ENCODE measurements around the gene CHRD.

The CHRD gene

DNA sequence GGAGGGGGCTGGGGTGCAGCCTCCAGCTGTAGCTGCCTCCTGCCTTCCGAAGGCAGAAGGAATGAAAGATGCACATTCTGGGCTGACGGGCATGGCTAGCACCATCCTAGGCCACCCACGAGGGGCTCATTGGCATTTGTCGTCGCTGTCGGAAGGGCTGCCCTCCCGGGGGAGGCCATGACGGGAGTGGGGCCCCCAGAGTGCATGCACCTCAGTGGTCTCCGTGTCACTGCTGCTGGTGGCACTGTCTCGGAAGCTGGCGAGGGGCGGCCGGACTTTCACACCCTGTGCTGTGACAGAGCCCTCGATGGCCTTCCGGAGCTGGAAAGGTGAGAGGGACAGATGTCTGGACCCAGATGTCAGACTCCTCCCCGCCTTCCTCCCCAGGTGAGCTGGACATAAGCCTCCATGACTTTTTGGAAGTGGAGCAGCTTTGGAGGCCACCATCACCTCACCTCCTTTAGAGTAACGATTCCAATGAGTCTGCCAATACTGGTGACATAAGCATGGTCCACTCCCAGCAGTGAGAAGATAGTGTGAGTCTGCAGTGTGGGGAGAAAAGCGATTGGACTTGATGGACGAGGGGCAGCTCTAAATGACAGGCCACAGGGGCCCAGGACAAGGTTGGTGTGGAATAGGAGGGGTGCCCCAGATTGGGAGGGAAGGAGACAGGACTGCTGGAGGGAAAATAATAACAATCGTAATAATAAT, 33.2 kb upstream of the CHRD start:
- DNase-seq (ENCODE audit: low spot score), result no peak
- no peak for FAIRE-seq

DNA sequence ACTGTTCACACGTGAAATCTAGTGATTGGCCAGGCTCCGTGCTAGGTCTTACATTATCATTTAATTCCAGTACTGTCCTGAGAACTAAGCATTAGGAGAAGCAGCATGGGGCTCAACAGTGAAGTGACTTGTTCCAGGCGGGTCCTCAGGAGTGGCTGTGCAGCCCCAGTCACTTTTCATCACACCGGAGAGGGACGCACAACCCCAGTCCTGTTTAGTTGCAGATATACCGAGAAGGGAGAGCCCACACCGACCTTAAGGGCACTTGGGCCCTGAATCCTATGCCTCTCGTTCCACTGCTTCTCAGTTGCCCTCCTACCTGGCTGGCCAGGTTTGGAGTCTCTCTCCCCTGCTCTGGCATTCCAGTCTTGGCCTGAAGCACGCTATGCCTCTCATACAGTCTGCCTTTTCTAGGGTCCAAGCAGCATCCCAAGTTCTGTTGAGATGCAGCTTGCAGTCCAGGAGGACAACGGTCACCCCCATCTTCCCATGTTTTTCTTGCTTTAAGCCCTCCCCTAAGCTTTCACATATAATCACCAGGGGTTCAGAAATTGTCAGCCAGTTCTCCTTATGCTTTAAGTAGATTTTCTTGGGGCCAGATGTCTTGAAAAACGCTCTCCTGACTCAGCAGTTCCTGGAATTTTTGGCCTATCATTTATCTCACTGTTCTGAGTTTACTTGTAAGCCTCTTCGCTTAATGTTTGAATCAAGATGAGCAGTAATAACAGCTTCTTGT, 32.4 kb upstream of the CHRD start:
- no peak for FAIRE-seq
- DNase-seq (ENCODE audit: low spot score), result no peak

DNA sequence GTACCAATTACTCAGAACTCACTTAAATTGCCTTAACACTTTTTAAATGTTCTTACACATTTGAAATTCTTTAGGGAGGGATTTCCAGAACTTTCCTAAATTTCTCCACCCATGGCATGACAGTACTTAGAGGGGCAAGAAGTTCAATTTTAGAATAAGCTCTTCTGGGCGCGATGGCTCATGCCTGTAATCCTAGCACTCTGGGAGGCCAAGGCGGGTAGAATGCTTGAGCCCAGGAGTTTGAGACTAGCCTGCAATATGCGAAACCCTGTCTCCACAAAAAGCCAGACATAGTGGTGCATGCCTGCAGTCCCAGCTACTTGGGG, 31.8 kb upstream of the CHRD start:
- FAIRE-seq (no peak), DNase-seq (ENCODE audit: low spot score) (no peak)

DNA sequence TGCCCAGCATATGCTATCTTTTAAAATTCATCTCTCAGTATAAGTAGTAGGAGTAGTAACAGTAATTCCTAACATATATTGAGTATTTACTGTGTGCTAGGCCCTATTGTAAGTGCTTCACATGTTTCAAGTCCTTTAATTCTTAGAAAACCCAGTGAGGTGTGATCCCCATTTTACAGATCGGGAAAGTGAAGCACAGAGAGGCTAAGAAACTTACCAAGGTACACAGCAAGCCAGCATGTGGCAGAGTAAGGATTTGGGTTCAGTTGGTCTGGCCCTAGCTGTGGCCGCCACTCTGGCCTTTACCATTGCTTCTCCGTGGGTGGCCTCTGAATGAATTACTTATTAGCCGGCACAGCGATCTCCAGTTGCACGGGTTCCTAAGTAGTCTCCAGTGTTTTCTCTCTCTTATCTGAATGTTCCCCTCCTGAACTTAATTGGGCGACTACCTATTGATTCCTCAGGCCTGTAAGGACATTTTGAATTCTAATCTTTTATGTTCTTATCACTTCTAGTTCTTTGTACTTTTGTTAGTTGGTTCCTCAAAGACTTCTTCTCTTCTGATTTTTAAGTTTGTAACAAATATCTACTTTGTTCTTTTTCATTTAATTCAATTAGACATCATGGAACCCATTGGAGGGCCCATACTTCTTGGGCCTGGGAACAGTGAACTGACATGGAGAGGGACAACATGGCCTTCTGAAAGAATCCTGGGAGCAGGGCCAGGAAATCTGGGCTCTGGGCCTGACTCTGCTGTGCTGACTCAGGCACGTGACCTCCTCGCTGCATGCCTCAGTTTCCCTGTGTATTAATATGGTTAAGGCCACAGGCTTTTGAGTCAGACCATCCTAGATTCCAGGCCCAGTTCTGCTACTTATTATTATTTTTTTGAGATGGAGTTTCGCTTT, 30.0 kb upstream of the CHRD start:
- DNase-seq (ENCODE audit: low spot score), result no peak
- FAIRE-seq, result no peak

DNA sequence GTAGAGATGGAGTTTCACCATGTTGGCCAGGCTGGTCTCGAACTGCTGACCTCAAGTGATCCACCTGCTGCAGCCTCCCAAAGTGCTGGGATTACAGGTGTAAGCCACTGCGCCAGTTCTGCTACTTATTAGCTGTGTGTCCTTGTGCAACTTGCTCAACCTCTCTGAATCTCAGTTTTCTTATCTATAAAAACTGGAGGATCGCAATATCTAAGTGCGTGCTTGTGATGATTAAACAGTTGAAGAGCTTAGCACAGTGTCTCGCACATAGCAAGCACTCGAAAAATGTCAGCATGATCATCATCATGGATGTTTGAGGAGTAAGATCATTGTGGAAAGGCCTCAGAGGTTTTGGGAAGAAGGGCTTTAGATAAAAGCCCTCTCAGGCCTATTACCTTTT, 29.2 kb upstream of the CHRD start:
- FAIRE-seq (no peak), DNase-seq (ENCODE audit: low spot score) (no peak)

DNA sequence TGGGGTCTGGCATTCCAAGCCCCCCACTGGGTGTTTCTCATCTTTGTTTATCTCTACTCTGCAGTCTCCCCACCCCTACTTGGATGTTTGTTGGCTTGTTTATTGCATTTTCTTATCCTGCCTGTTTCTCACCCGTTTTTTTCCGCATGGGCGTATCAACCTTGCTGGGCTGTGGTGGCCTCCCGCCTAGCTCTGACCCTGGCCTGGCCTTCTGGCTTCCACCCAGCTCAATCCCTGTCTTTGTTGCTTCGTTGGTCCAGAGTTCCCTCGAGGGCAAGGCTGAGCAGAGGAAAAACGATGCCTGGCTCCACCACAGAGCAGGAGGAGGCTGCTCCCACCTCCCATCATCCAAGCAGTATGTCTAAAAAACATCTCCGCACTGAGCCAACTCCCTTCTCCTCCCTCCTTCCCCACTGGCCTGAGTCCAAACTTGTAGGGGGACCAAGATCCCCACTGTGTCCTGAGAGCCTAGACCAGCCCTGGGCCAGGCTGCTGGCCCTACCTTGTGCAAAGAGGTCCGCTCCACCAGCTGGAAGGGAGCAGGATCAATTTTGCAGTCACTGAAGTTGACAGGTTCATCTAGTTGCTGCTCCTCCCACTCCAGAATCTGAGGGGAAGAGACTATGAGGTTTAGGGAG, 28.2 kb upstream of the CHRD start:
- FAIRE-seq, result no peak
- DNase-seq (ENCODE audit: low spot score), result no peak

DNA sequence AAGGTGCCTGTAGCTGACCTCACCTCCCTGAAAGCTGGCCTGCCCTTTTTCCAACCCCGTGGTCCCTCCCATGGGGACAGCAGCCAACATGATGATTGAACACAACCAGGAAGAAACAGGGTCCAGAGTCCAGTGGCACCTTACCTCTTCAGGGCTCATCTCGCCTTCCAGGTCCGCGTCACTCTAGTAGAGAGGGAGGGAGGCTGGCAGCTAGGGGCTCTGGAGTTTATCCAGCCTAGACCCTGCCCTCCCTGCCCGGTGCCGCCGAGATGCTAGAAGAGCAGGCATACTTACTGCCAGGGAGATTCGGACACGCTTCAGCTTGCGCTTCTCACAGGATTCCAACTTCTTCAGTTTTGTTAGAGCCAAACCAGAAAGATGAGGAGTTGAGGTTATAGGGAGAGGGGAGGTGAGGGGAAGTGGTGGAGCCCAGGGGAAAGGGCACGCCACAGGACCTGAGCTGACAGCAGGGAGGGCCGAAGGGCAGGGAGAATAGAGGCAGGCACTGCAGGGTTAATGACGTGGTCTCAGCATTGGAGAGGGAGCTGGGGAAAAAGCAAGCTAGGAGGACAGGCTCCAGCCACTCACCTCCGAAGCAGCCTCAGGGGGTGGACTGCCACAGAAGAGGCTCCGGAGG, 27.6 kb upstream of the CHRD start:
- no peak for DNase-seq (ENCODE audit: low spot score)
- FAIRE-seq, result no peak

DNA sequence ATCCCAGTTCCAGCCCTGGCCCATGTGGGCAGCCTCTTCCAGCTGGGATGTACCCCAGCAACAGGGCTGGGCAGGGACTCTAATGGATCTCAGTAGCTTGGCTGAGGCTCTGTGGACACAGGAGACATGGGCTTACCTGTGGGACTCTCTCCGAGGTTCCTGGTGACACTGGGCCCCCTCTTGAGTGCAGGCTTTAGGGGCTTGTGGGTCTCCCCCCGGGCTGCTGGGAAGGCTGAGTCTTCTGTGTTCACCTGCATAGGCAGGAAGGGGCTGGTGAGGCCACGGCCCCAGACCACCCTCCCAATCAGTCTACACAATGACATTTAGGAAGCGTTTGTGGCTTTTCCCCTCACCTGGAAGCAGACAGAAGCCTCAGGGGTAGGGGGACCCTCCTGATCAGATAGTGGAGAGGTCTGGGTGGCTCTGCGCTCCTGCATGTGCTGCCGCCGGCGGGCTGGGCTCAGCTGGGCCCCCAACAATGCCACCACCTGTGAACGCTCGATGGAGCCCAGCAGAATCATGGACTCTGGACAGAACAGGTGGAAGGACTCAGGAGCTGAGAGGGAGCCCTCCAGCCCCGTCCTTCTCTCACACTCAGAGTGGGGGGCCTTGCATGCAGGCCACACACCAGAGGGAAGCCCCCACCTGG, 26.8 kb upstream of the CHRD start:
- DNase-seq (ENCODE audit: low spot score) (no peak), FAIRE-seq (no peak)

DNA sequence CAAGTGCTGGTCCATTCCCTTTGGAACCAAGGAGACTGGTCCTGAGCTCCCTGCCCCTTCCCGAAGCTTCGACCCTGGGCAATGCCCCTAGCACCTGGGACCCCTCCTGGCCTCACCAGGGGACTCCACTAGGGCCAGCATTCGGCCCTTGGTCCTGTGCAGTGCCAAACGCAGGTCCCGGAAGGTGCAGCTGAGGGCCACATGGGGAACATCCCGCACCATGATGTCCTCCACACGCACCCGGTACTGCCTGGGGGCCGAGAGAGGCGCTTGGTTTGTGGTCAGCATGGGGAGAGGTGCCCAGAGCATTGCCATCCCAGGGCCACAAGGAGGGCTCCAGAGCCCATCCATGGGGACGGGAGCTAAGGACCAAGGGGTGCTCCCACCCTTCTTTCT, 26.3 kb upstream of the CHRD start:
- DNase-seq (ENCODE audit: low spot score) (no peak), FAIRE-seq (no peak)

DNA sequence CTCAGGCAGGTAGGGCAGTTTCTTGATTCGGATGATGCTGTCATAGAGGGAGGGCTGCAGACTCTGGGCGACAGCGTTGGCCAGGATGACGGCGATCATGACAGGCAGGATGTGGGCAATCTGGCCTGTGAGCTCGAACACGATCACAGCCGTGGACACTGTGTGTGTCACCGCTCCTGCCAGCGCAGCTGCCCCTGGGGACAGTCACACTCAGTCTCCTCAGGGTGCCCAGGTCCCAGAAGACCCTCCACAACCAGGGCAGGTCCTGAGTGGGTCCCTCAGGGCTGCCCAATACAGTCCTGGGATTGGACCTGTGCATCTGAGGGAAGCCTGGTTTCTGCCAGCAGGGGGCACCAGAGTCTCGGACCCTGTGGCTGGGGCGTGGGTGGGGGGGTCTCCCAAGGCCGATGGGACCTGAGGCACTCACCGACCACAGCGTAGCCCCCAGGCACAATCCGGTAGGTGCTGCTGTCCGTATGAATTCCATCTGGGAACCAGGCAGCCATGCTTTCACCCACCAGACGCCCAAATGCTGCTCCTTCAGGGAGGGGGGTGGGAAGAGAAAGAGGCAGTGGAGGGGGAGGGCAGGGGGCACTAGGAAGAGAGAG, 25.6 kb upstream of the CHRD start:
- DNase-seq (ENCODE audit: low spot score), result peak; percentile 41
- FAIRE-seq, result no peak

DNA sequence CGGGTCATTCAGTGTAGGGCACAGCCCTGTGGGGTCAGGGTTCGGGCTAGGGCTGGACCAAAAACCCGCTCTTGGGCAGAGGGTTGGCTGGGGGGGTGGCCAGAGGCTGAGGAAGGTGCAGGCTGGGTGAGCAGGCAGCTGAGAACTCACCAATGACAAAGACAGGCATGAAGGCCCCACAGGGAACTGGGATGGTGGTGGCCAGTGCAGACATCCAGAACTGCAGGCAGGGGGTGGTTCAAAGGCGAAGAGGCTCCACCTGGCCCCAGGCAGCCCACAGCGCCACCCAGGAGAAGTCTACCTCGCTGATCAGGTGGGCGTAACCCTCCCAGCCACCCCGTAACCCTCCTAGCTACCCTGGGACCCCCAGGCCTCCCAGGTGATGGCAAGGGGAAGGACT, 25.1 kb upstream of the CHRD start:
- DNase-seq (ENCODE audit: low spot score) (no peak), FAIRE-seq (no peak)

DNA sequence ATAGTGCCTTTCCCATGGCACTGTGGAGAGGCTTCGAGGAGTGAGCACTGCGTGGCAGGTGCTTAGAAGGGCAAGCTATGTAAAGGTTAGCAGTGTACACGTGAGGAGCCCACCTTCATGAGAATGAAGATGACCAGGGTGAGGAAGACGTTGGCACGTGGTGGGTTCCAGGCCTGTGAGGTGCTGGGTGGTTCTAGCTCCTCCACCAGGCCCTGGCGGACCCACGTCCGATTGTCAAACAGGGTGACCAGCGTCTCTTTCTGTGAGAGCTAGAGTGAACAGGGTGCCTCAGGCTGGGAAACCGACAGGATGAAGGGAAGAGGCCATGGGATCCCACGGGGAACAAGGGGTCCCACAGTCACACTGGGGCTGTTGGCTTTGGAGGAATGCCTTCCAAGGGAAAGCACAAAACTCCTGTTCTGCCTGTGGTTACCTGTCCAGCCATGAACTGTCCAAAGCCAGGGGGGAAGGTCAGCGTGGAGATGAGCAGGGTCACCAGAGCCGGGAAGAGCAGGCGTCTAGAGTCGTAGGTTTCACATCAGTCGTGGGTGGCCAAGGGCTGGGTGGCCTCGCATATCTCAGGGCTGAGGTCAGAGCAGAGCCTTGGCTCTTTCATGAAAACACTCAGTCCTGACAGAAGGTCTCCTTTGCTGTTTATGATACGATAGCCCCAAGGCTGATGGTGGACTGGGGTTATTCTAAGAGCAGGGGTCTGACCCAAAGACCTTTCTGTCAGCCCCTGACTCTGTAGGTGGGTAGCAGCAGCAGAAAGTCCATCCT, 24.4 kb upstream of the CHRD start:
- no peak for FAIRE-seq
- no peak for DNase-seq (ENCODE audit: low spot score)

DNA sequence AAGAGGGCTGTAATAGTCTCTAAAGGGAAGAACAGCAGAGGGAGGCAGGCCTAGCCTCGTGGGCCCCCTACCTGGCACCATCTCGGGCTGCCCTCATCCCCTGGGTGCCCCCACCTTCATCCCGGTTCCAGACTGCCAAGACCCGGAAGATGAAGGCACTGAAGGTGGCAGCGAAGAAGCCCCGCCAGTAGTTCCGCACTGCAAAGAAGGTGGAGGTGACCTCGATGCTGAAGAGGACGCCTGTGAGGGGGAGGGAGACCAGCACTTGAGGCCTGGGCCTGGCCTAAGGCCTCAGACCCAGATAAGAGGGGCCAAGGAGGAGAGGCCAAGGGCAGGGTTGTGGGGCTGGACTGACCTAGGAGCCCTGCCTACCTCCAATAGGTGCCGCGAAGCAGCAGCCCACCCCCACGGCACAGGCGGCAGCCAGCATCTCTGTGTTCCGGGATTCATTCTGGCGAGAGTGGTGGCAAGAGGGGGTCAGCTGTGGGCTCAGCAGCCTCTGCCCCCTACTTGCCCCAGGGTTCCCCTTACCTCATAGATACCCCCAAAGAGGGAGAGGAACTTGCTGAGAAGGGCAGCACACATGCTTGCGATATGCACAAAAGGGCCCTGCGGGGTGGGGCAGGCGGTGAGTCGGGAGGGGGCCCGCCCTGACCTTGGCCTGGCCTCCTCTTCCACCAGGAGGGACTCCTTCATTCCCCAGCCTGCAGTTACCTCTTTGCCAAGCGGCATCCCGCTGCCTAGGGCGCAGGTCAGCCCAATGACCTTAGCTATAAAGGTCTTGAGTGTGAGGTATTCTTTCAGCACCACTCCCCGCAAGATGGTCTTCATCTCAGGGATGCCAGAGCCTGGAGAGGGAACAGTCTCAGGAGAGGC, 22.4 kb upstream of the CHRD start:
- DNase-seq (ENCODE audit: low spot score) (no peak), FAIRE-seq (no peak)

DNA sequence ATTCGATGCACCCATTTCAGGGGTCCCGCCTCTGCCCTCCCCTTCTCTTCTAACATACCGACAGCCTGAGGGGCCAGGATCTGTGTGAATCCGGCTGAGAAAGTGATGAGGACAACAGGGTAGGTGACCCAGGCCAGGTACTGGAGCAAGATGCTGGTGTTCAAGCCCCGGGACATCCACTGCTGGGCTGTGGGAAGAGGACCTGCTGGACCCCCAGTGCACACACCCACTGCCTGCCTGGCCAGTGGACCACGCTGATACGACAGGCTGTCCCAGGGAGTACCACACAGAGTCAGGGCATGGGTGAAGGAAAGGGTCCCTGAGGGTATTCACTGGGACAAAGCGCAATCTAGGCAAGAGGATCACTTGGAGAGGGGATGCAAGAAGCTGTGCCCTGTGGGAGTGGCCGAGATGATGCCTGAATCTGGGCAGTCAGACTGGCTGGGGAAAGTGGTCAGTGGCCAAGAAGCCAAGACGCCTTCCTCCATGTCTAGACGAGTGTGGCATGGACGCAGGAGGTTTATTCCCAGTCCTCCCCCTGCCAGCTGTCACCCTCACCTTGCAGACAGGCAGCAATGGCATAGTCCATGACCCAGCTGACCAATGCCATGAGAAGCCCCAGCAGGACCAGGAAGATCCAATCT, 21.6 kb upstream of the CHRD start:
- no peak for DNase-seq (ENCODE audit: low spot score)
- FAIRE-seq, result no peak

DNA sequence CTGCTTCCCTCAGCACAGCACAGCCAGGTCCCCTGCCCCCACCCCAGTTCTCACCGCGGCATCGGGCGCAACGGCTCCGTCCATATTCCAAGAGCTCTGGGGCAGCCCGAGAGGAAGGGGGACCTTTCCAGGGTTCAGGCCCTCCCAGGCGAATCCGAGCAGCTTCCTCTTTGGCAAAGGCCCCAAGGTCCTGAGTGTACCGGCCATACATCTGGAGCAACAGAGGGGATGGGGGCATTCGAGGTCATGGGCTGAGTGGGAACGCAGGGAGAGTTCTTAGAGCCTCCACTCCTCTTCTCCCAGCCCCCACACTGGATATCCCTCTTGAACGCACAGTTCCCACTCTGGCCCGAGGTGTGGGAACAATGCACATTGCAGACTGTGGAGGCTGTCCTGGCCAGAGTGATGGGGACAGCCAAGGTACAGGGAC, 20.9 kb upstream of the CHRD start:
- FAIRE-seq (no peak), DNase-seq (ENCODE audit: low spot score) (no peak)

DNA sequence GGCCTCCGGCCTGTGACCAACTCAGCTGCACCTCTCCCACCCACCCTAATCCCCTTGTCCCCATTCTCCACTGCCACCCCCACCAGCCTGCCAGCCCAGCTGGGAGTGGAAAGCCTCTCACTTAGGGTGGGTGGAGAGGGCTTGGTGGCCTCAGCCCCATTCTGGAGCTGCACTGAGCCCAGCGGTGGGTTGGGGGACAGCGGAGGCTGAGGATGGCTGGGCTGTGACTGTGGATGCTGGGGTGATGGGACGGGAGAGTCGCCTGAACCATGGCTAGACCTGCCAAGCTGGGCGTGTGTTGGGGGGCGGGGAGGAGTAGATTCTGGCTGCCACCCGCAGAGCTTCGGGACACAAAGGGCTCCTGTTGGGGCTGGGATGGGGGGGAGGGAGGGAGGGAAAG, 20.2 kb upstream of the CHRD start:
- DNase-seq (ENCODE audit: low spot score) (no peak), FAIRE-seq (no peak)

DNA sequence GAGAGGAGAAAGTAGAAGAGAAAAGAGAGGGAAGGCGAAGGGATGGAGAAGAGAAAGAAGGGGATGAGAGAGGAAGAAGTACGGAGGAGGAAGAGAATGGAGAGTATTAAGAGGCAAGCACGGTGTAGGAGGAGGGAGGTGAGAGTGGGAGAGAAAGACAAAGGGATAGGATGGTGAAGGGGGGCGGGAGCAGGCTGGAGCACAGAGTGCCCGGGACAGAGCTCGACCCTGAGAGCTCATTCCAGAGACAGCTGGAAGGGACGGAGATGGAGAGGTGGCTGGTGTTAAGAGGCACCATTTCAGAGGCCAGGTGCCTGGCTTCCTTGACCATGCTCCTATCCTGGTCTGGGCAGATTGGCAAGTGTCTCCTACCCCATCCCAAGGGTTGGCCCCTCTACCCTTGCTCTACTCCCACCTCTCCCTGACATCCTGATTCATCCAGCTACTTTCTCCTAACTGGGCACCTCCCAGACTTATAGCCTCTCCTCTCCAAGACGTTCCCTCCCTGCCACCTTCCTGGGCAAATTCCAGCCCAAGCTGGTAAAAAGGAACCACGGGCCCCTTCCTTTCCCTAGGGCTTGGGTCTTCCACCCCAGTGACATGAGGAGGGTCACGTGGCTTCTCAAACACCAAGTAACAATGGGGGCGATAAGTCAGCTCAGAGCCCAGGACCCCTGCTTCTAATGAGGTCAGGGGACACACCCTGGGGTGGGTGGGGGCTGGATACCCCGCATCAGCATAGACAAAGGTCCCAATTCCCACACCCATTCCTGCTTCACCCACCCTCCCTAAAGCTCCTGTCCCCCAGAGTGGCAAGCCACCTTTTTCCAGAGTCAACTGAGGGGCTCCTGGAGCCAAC, 19.6 kb upstream of the CHRD start:
- DNase-seq (ENCODE audit: low spot score), result no peak
- FAIRE-seq, result no peak

Data from RCC 7860 (cell line).